Endothelial cell of umbilical vein (primary cell): ENCODE measurements around the gene PKN1.

Experiments
- EZH2 ChIP-seq: IDR thresholded peaks from 2 replicates; pipeline ENCODE4 v1.6.1; 2012; ENCODE audit warnings: borderline replicate concordance, low read depth, mild to moderate bottlenecking, moderate library complexity, low read length, inconsistent platforms; ENCODE audit not compliant: severe bottlenecking
- POLR2A ChIP-seq: IDR thresholded peaks from 2 replicates; pipeline ENCODE4 v1.6.1; 2012; ENCODE audit warnings: low read depth, mild to moderate bottlenecking, control low read depth, low read length
- POLR2AphosphoS5 ChIP-seq: IDR thresholded peaks from 2 replicates; pipeline ENCODE4 v1.6.1; 2012; ENCODE audit warnings: low read depth, mild to moderate bottlenecking, control low read depth, low read length, moderate library complexity; ENCODE audit not compliant: insufficient read depth
- TF ChIP-seq, protein P1 (sequence below), 2 donors: IDR thresholded peaks; 1 replicate in 1 of 2; 2 replicates in 1 of 2; pipeline ENCODE4 v1.5.1; 2011; ENCODE audit warnings: low read length in 2 of 2, mild to moderate bottlenecking in 2 of 2, moderate library complexity in 2 of 2, control low read depth in 1 of 2, inconsistent platforms in 1 of 2, low read depth in 1 of 2; ENCODE audit not compliant: insufficient read depth in 1 of 2; ENCODE audit errors: extremely low read depth in 1 of 2

GRCh38 chr19:14516746-14517438 lies 83.8 kb downstream of the PKN1 start:
- TF ChIP-seq, protein P1, sequence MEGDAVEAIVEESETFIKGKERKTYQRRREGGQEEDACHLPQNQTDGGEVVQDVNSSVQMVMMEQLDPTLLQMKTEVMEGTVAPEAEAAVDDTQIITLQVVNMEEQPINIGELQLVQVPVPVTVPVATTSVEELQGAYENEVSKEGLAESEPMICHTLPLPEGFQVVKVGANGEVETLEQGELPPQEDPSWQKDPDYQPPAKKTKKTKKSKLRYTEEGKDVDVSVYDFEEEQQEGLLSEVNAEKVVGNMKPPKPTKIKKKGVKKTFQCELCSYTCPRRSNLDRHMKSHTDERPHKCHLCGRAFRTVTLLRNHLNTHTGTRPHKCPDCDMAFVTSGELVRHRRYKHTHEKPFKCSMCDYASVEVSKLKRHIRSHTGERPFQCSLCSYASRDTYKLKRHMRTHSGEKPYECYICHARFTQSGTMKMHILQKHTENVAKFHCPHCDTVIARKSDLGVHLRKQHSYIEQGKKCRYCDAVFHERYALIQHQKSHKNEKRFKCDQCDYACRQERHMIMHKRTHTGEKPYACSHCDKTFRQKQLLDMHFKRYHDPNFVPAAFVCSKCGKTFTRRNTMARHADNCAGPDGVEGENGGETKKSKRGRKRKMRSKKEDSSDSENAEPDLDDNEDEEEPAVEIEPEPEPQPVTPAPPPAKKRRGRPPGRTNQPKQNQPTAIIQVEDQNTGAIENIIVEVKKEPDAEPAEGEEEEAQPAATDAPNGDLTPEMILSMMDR (IDR thresholded peaks at IDR 0.05; ENCODE audit: extremely low read depth in 1 of 2, insufficient read depth in 1 of 2, low read depth in 1 of 2, low read length in 2 of 2) = no peak
- no peak for TF ChIP-seq EZH2
- TF ChIP-seq POLR2A = no peak
- TF ChIP-seq POLR2AphosphoS5 = no peak
